SK-N-MC (cell line): ENCODE measurements around the gene CAPN5.
"Not testable (repeated sequence)": the region's sequence is repeated elsewhere in the genome, so short reads cannot be mapped to it uniquely, and the experiment has no call there.

Experiments
- EZH2 ChIP-seq: fragments of 200-600 bp; sonication (generic); IDR thresholded peaks from one replicate; pipeline ENCODE4 v1.6.1; 2017; ENCODE audit warnings: antibody characterized with exemption
- POLR2AphosphoS5 ChIP-seq: IDR thresholded peaks from 2 replicates; pipeline ENCODE4 v1.6.1; 2012; ENCODE audit warnings: mild to moderate bottlenecking, low read depth, low read length, borderline replicate concordance

DNA sequence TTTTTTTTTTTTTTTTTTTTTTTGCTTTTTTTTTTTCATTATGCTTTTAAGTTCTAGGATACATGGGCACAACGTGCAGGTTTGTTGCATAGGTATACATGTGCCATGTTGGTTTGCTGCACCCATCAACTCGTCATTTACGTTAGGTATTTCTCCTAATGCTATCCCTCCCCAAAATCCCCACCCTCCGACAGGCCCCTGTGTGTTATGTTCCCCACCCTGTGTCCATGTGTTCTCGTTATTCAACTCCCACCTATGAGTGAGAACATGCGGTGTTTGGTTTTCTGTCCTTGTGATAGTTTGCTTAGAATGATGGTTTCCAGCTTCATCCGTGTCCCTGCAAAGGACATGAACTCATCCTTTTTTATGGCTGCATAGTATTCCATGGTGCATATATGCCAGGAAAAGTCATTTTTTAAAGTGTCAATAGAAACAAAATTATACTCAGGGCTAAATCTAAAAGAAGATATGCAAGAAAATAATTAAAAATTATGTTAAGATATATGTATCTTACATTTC lies 18.8 kb upstream of the CAPN5 start:
- TF ChIP-seq POLR2AphosphoS5, EZH2: not testable (repeated sequence)
